Activated CD4-positive, alpha-beta T cell treated with anti-CD3 and anti-CD28 coated beads for 4 hours (primary cell): ENCODE results near the gene JCHAIN.

Experiments used
- DNase-seq, 2 donors: peaks; one replicate each; pipeline ENCODE4 v3.0.0-alpha.2; 2020

The JCHAIN gene

GRCh38 chr4:70634482-70634881 lies 31.8 kb downstream of the JCHAIN start:
- DNase-seq = no peak

- no peak for DNase-seq
Measured at GRCh38 chr4:70632028-70632427, 34.3 kb downstream of the JCHAIN start.

- DNase-seq = no peak
Measured at GRCh38 chr4:70630162-70630561, 36.1 kb downstream of the JCHAIN start.

- no peak for DNase-seq
Measured at GRCh38 chr4:70629469-70630090, 36.7 kb downstream of the JCHAIN start.

GRCh38 chr4:70628444-70628843 lies 37.9 kb downstream of the JCHAIN start, which contains the start of gene ENAM:
ENAM (plus strand) TSS chr4:70628744; CDS start chr4:70629501, 757 bp downstream.
- no peak for DNase-seq

GRCh38 chr4:70627620-70628019 lies 38.7 kb downstream of the JCHAIN start:
- no peak for DNase-seq

GRCh38 chr4:70624226-70624793 lies 42.0 kb downstream of the JCHAIN start:
- no peak for DNase-seq

GRCh38 chr4:70623323-70623722 lies 43.0 kb downstream of the JCHAIN start:
- no peak for DNase-seq

GRCh38 chr4:70619778-70620177 lies 46.5 kb downstream of the JCHAIN start:
- no peak for DNase-seq

GRCh38 chr4:70619288-70619687 lies 47.0 kb downstream of the JCHAIN start:
- DNase-seq = no peak

- DNase-seq = no peak
Measured at GRCh38 chr4:70614184-70614555, 52.1 kb downstream of the JCHAIN start.

- no peak for DNase-seq
Measured at GRCh38 chr4:70613306-70614183, 52.8 kb downstream of the JCHAIN start.

GRCh38 chr4:70608324-70608723 lies 58.0 kb downstream of the JCHAIN start:
- DNase-seq = no peak

GRCh38 chr4:70607334-70607853 lies 58.9 kb downstream of the JCHAIN start:
- no peak for DNase-seq

GRCh38 chr4:70606459-70606858 lies 59.8 kb downstream of the JCHAIN start:
- no peak for DNase-seq
